GM21526 (cell line): Measurements from ENCODE around the gene KRTAP10-5.
"Not testable (repeated sequence)": the region's sequence is repeated elsewhere in the genome, so short reads cannot be mapped to it uniquely, and the experiment has no call there.

Experiments used
- ATAC-seq: cut with Tn5 transposase; IDR thresholded peaks from one replicate; pipeline ENCODE4 v1.9.1; 2021; ENCODE audit warnings: moderate library complexity; ENCODE audit not compliant: unreplicated experiment, low FRiP score

KRTAP10-5 gene

DNA sequence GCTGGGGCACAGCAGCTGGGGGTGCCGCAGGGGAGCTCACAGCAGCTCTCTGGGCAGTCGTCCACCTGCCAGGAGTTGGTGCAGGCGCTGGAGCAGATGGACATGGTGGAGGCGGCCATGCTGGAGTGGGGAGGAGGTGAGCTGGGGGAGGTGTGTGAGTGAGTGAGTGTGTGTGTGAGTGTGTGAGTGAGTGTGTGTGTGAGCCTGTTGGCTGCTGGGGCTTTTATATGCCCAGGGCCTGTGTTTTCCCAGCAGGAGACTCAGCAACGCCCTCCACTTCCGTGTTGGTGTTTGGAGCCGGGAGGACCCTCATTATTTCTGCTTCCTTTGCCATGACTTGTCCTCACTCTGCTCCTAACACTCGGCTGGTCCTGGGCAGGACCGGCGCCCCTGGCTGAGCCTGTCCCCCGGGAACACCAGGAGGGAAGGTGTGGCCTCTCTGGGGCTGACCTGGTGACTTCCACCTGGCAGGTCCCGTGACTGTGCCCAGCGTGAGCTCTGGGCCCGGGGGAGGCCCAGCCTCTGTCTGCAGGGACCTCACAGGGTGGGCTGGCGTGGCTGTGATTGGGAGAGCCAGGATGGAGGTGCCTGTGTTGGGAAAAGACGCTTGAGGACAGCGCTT, 29.0 kb downstream of the KRTAP10-5 start, which contains the start of gene KRTAP10-2:
KRTAP10-2 (minus strand) TSS at position 166 of the 622 bp plus-strand sequence; CDS start at position 119, 47 bp downstream.
- no peak for ATAC-seq

DNA sequence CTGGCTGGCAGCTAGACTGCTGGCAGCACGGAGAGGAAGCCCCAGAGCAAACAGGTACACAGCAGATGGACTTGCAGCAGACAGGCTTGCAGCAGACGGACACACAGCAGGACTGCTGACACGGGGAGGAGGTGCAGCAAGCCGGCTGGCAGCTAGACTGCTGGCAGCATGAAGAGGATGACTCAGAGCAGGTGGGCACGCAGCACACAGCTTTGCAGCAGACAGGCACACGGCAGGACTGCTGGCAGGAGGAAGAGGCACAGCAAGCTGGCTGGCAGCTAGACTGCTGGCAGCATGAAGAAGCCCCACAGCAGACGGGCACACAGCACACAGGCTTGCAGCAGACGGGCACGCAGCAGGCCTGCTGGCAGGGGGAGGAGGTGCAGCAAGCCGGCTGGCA, 29.6 kb downstream of the KRTAP10-5 start:
- no peak for ATAC-seq

DNA sequence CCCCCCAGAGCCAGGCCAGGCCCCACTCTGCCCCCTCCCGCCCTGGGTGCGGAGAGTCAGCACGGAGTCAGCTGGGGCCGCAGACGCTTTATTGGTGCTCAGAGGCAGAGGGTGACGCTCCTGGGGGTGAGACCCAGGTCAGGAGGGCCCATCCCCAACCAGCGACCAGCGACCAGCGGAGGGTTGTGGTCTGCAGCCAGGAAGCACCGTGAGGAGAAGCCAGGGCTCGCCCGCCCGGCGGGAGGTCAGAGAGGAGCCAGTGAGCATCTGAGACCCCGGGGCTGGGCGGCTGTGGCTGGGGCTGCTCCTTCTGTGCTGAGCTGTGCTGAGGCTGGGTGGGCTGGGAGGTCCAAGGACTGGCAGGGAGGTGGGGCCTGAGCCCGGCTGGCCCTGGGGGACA, 30.1 kb downstream of the KRTAP10-5 start:
- ATAC-seq: not testable (repeated sequence)

DNA sequence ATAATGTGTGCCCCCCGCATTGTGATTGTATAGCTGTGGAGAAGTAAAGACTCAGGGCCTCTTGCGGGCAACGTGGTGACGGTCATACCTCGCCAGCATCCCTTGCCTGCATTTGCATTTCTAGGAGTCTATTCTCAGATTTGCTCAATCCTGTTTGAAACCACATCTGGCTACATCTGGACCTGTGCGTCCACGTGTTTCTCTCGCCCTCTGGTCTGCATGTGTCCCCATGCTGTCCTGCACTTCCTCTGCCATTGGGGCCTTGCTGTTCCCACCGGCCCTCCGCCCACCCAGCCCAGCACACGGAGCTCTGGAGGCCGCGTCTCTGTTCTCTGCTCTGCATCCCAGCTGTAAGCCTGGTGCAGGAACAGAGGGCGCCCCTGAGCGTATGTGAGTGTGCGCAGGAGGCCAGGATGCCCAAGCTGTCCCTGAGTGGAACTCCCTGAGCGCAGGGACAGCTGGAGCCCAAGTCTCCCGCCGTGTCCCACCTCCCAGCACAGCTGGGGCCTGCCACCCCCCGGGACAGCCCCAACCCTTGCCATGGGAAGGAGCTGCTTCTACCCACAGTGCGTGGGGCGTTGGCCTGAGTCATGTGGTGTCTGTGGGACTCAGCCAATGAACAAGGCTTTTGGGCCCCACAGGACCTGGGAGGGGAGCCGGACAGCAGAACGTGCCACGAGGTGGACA, 30.7 kb downstream of the KRTAP10-5 start:
- no peak for ATAC-seq

DNA sequence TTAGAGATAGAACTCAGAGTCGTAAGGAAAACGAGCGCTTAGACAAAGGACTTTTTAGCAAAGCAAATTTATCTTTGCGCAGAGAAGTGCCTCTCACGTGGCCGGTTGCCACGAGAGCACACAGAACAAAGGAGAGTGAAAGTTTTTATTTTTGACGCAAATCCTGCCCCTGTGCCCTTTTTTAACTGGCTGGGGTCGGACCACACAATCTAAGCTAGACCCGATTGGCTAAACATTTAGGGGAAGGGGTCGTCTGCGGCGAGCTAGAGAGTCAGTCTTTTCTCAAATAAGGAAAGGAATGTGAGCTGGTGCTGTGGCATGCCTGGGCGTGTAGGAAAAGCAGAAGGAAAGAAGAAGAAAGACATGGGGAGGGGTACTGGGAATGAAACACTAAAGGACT, 31.5 kb downstream of the KRTAP10-5 start:
- ATAC-seq: no peak

DNA sequence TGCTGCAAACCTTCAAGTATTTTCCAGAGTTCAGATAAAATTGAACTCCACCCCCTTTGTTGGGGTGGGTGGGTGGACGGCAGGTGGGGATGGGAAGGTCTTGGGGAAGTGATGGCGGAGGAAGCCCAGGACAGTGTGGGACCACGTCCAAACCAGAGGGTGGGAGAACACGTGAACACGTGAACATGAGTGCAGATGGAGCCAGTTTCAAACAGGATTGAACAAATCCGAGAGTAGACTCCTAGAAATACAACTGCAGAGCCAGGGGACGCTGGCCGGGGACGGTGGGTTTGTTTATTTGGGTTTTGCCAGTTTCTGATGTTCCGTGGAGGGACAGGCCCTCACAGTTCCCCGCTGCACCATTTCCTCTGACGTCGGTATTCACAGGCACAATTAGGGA, 32.0 kb downstream of the KRTAP10-5 start:
- no peak for ATAC-seq

DNA sequence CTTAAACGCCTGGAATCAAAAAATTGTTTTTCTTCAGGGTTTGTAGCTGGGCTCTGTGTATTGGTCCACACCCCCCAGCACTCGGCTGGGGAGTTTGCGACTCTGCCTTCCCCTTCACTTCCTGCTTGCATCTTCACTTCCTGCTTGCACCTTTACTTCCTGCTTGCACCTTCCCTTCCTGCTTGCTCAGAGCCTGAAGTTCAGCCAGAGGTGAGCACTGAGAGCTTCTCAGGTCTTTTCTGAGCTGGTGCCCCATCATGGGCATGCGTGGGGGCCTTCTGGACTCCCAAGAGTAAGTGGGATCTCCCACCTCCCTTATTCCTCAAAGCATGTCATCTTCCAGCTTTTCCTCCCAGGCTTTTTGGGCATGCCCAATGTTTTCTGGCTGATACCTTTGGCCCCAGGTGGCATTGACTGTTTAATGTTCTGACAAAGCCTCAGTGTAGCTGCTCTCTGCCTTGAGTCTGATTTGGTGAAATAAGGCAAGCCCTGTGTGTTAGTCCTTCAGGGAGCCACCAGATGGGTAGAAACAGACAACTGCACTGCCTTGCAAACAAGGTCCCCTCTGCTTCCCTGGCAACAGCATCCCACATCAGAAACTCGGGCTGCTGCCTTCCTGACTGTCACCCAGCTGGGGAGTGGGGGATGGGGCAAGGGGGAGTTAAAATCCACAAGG, 32.6 kb downstream of the KRTAP10-5 start:
- ATAC-seq: no peak

DNA sequence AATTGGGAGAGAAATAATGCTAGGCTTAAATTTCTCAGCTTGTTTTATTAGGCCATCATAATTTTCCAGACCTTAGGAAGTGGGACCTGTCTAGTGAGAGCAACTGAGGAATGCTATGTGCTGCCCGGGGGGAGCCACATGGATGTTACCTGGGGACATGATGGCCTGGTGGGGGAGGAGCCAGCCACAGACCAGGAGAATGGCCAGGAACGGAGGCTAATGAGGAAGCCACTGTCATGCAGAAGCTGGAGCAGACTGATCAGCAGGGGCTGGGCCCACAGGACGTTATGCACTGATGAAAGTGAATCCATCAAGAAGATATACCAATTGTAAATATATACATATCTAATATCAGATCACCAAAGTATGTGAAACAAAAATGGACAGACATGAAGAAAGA, 35.8 kb downstream of the KRTAP10-5 start:
- no peak for ATAC-seq

DNA sequence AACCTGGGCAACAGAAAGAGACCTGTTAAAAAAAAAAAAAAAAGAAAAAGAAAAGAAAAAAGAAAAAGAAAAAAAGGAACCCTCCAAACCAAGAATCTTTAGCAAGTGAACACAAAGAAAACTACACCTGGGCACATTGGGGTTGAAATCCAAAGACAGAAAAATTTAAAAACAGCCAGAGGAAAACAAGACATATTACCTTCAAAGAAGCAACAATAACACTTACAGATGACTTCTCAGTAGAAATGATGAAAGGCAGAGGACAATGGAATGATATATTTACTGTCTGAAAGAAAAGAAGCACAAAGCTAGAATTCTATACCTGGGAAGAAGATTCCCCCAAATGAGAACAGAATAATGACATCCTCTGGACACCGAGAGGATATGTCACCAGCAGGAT, 37.7 kb downstream of the KRTAP10-5 start:
- no peak for ATAC-seq

DNA sequence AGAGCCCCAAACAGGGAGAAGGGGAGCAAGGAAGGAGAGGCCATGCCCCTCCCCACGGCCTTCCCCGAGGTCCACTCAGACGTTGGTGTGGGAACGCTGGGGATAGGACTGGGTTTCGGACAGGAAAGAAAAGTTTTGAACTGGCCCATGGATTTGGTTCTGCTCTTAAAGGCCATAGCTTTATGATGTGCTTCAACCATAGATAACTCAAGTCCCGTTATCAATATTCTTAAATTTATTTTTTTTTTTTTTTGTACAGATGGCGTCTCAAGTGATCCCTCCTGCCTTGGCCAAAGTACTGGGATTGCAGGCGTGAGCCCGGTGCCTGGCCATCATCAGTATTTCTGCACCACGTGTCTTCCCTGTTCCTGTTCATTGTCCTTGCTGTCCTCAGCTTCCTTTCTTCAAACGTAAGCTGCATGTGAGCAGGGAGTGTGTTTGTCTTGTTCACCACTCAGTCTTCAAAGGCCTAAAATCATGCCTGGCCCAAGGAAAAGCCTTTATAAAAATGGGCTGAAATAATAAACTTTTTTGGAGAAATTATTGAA, 39.6 kb downstream of the KRTAP10-5 start:
- no peak for ATAC-seq

DNA sequence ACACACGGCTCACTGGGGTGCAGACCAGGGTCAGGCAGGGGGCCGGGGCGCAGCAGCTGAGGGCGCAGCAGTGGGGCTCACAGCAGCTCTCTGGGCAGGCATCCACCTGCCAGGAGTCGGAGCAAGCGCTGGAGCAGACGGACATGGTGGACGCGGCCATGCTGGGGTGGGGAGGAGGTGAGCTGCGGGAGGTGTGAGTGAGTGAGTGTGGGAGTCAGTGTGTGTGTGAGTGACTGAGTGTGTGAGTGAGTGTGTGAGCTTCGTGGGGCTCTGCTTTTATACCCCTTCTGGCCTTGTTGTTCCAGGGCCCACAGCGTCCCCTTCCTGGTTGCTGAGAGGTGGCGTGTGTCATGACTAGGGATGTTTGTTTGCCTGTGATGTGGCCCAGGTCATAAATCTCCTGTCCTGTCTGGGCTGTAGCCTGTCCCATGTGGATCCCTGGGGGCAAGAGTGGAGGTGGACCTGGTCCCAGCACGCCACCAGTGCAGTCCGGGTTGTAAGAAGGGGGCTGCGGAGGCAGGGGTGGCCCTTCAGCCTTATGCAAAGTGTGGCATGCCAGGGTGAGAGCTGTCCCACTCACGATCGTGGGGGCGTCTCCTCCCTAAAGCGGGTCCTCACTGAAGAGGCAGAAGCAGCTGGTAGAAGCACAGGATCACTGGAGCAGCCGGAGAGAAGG, 40.3 kb downstream of the KRTAP10-5 start, which contains the start of gene KRTAP10-1:
KRTAP10-1 (minus strand) TSS at position 205 of the 676 bp plus-strand sequence; CDS start at position 160, 45 bp downstream.
- no peak for ATAC-seq

DNA sequence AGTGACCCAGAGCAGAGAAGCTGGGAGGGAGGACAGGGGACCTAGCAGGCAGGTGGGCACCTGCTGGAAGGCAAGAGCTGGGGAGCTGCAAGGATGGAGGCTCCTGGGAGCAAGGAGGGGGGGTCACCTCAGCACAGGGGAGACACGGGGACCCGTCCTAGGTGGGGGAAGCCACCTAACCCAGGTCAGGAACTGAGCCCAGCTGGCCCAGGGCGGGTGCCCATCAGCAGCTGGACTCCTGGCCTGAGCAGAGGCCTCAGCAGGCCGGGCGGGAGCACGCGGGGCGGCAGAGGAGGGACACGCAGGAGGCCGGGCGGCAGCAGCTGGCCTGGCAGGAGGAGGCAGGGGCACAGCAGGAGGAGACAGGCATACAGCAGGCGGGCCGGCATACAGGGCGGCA, 41.4 kb downstream of the KRTAP10-5 start:
- ATAC-seq: no peak

DNA sequence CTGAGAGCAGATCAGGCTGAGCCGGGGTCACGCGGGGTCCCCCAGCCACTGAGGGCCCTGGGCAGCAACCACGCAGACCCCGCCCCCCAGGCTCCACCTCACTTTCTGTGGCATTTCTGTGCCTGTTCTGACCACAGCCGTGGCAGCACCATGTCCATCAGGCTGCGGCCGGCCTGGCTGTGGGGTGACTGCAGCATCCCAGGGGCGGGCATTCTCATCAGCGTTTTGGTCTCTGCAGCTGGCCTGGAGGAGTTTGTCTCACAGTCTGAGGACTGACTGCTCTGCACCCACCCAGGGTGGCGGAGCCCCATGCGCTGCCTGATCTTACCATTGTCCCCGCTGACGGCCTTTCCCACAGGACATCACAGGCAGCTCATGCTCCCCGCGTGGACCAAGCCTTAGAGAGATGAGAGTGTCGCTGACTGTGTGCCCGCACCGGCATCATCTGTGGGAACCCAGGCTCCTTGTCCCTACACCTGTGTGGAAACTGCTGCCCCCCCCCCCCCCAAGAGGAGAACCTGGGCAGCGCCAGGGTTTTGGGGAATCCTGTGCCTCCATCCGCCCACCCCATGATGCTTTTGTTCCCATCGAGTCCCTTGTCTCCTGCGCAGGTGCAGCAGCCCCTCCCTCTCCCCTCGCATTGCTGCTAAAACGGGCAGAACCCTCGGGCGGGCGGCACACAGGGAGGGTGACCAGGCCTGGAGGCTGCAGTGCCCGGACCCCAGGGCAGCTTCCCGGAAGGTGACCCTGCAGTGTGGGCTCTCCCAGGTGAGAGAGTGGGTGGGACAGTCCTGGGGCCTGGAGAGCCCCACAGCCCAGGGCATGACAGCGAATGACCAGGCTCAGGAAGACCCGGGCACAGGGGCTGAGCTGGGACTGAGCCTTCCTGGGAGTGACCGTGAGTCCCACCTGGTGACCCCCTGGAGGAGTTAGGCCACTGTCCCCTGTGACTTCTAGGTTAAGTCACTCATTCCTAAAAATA, 42.2 kb downstream of the KRTAP10-5 start:
- ATAC-seq: no peak

DNA sequence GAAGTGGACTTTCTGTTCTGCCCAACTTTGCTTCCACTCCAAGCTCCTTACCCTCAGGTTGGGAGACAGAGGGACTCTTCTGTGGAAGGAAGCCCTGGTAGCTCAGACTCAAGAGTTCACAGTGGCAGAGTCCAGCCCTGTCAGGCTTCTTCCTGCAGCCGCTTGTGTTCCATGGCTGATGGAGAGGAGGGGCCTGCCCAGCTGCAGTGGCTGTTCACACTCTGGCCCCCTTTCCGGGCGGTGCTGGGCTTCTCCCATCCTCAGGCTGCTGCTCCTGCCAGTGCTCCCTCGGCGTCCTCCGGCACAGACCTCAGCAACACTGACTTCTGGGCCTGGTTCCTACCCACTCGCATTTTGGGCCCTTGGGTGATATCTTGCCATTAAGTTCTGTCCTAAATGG, 44.4 kb downstream of the KRTAP10-5 start:
- ATAC-seq: no peak

DNA sequence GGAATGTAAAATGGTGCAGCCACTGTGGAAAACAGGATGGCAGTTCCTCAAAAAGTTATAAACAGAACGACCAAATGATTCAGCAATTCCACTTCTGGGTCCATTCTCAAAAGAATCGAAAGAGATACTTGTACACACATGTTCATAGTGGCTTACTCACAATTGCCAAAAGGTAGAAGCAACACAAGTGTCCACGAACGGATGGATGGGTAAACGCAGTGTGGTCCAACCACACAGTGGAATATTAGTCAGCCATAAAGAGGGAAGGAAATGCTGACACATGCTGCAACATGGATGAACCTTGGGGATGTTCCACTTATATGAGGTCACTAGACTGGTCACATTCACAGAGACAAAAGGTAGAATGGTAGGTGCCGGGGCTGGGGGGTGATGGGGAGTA, 45.7 kb downstream of the KRTAP10-5 start:
- no peak for ATAC-seq

DNA sequence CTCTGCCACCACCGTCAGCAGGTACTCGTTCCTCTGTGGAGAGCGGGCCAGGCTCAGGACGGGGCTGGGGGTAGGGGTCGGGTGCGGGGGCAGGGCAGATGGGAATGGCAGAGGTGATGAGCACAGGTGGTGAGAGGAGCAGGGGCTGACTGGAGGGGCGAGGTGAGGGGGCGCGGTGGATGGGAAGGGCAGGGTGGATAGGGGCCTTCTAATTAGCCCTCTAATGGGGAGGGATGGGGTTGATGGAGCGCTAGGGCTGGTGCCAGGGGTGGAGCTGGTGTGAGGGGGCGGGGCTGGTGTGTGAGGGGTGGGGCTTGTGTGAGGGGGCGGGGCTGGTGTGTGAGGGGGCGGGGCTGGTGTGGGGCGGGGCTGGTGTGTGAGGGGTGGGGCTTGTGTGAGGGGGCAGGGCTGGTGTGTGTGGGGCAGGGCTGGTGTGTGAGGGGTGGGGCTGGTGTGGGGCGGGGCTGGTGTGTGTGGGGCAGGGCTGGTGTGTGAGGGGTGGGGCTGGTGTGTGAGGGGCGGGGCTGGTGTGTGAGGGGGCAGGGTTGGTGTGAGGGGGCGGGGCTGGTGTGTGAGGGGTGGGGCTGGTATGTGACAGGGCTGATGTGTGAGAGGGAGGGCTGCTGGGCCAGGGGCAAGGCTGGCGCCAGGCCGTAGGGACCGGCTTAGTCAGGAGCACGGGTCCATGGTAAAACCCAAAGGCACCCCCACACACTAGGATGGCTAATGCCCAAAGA, 46.3 kb downstream of the KRTAP10-5 start:
- no peak for ATAC-seq

DNA sequence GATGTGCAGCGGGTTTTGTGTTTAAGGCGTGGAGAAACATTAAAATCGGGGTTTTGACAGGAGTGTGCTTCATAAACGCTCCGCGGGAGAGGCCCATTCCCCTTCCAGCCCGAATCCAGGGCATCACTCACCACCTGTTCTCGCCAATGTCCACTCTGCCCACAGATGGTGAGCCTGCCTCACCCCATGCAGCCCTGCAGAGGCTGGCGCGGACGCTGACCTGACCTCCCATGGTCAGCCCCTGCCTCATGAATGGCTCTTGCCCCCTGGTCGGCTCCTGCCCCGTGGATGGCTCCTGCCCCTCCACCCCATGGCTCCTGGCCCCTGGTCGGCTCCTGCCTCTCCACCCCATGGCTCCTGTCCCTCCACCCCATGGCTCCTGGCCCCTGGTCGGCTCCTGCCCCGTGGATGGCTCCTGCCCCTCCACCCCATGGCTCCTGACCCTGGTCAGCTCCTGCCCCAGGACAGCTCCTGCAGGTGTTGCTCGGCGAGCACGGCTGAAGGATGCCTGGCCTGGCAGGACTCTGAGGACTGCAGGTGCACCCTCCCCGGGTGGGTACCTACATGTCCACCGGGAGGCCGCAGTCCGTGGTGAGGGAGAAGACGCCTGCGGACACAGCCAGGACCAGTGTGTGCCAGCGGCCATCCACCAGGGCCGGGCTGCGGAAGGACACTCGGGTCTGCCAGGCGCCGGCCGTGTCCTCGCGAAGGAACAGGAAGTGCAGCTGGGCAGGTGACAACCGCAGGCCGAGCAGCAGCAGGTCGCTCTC, 47.1 kb downstream of the KRTAP10-5 start:
- no peak for ATAC-seq

DNA sequence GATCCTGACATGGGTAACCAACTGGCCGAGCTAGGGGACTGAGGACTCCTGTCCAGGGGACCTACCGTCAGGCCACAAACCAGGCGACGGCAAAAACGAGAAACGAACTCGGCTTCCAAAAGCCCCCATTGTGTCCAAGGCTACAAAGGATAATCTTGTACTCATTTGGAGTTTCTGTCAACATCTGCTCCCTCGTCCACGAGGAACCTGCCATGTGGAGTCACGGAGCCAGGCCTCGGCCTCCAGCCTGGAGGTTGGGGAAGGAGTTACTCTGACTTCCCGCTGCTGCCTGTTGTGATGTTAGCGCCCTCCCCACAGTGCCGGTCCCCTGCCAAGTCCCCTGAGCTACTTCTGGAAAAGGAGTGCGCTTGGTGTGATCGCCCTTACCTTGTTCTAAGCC, 47.7 kb downstream of the KRTAP10-5 start:
- no peak for ATAC-seq
